Adrenal gland (tissue), 12 donors: ENCODE results near the gene SSR1. TPM values are rescaled to one million over a fixed set of nuclear protein-coding genes. Genes with fewer than 3 reads are reported as not detected.
A peak's percentile ranks its signal among the peaks of the same experiment; 100 is the strongest.

Experiments
- DNase-seq, 7 donors: peaks; one replicate each; pipeline ENCODE4 v3.0.0-alpha.2; 2019 to 2020
- H3K27ac ChIP-seq, 5 donors: fragments of 200-600 bp; sonication (generic) in 4 of 5; 1 replicate in 3 of 5; 2 replicates in 2 of 5; pipeline versions ENCODE4 v1.5.1 to v1.8.0; 2016 to 2020; ENCODE audit warnings: mild to moderate bottlenecking in 1 of 5
- H3K27me3 ChIP-seq: fragments of 200-600 bp; 2 replicates; pipeline ENCODE4 v1.8.0; 2021
- H3K36me3 ChIP-seq, 2 donors: fragments of 200-600 bp; replicated peaks in 1 of 2; 1 replicate in 1 of 2; 2 replicates in 1 of 2; pipeline versions ENCODE4 v1.5.1 to v1.8.0; 2018 to 2022
- H3K4me1 ChIP-seq, 2 donors: fragments of 200-600 bp; replicated peaks in 1 of 2; 1 replicate in 1 of 2; 2 replicates in 1 of 2; pipeline versions ENCODE4 v1.5.1 to v1.8.0; 2018 to 2021
- H3K4me3 ChIP-seq, 4 donors: fragments of 200-600 bp; sonication (generic) in 3 of 4; one replicate each; pipeline ENCODE4 v1.5.1; 2016 to 2018
- H3K9me3 ChIP-seq, 3 donors: fragments of 200-600 bp; sonication (generic) in 1 of 3; replicated peaks in 1 of 3; 1 replicate in 2 of 3; 2 replicates in 1 of 3; pipeline versions ENCODE4 v1.5.1 to v1.8.0; 2016 to 2021
- POLR2A ChIP-seq, 2 donors: fragments of 450-650 bp; IDR thresholded peaks; one replicate each; pipeline ENCODE4 v1.6.1; 2017; ENCODE audit warnings: antibody characterized with exemption in 2 of 2, mild to moderate bottlenecking in 2 of 2, moderate library complexity in 1 of 2
- WGBS, 4 donors: extraction: QIAGEN DNeasy Blood & Tissue Kit in 2 of 4; methylation state at CpG; one replicate each; pipeline versions ENCODE4 v1.1.5 to v1.1.7; 2013 to 2017; 5-methylcytosine and 5-hydroxymethylcytosine counted together
- intact Hi-C, 2 donors: fragments of 100-400 bp; cut with DNase I; formaldehyde crosslinking; loops; one replicate each; pipeline versions ENCODE4 v1.14.1 to v1.15.0; 2022 to 2023
- polyA plus RNA-seq, 3 donors: library from polyadenylated mRNA; stranded (reverse); fragments of 200-250 nt in 2 of 3; fragments of 350-450 nt in 1 of 3; fragmentation: Illumina TruSeq in 1 of 3; extraction: RNeasy Lipid Tissue Mini Kit (QIAGEN cat#74804) in 1 of 3; gene quantifications; one replicate each; pipeline ENCODE4 v1.2.3, GENCODE V29; 2013 to 2014
- total RNA-seq, 9 donors: library from RNA; depleted of rRNA in 4 of 9; stranded (reverse); fragments of >200 nt in 4 of 9; fragments of 120-200 nt in 1 of 9; fragmentation: NEBNext Ultra II Directional in 1 of 9; extraction: Animal tissue kit (Norgen Biotek cat#: 25700) in 1 of 9; gene quantifications; one replicate each; pipeline versions ENCODE4 v1.1.0 to v1.2.4, GENCODE V29; 2013 to 2023
- TF ChIP-seq, protein P1 (sequence below), 6 experiments: fragments of 450-650 bp in 4 of 6; fragments of 200-600 bp in 2 of 6; sonication (generic) in 1 of 6; IDR thresholded peaks; 1 replicate in 5 of 6; 2 replicates in 1 of 6; pipeline versions ENCODE4 v1.5.1 to v1.8.0; 2016 to 2021; ENCODE audit warnings: antibody characterized with exemption in 6 of 6, mild to moderate bottlenecking in 2 of 6, moderate library complexity in 1 of 6
- donor health status: healthy with polysubstance abuse.
- donor health status: Bipolar disorder and iron deficiency.
- donor health status: DM: yes; HTN: yes; CAD: no.
- donor health status: DM: no; HTN: no; CAD: no.
- donor health status: DM: no; HTN: no; CAD: no.
- donor health status: DM: yes; HTN: yes; CAD: no.

Gene SSR1
- total and polyA plus RNA-seq, 12 donors, result 9.7 to 281 (median 96.3) TPM

DNA sequence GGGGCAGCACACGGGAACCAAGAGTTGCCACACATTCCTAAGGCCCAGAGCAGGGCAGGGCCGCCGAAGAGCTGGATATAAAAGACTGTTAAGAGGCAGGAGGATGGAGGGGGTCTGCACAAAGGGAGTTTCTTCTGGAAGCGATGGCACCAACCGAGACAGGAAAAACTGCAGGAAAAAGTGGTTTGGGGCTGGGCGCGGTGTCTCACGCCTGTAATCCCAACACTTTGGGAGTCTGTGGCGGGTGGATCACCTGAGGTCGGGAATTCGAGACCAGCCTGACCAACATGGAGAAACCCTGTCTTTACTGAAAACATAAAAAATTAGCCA is 41.8 kb downstream of the SSR1 start:
- peaks cover 0 to 6% of the 10 kb centered on the region in 2 donors for H3K4me1 ChIP-seq

DNA sequence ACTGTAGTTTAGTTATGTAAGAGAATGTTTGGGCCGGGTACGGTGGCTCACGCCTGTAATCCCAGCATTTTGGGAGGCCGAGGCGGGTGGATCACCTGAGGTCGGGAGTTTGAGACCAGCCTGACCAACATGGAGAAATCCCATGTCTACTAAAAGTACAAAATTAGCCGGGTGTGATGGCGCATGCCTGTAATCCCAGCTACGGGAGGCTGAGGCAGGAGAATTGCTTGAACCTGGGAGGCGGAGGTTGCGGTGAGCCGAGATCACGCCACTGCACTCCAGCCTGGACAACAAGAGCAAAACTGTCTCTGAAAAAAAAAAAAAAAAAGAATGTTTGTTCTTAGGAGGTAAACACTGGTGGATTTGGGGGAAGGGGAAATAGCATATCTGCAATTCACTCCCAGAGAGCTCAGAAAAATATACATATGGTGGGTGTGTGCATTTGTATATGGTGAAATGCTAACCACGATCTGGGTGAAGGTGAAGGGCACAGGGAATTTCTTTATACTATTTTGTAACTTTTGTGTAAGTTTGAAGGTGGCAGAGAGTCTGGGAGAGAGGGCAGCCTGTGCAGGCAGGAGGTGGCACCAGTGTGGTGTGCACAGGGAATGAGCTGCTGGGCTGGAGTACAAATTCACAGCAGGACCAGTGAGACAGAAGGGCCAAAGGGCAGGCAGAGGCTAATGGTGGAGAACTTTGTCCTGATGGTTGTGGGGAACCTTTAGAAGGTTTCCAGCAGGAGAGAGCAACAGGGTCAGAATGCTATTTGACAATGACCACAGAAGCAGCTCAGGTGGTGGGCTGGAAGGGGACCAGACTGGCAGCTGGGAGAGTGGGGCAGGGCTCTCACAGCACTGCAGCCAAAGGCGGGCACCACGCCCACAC is 42.4 kb downstream of the SSR1 start:
- Histone ChIP-seq H3K27ac (no peak overlapping the region), H3K27me3 (no peaks in the 10 kb centered on the region), H3K9me3 (no peaks in the 10 kb centered on the region), H3K36me3 (no peaks in the 10 kb centered on the region), H3K4me3 (no peak overlapping the region), H3K4me1 (peaks cover 0 to 6% of the 10 kb centered on the region in 2 donors)
- TF ChIP-seq, protein P1, sequence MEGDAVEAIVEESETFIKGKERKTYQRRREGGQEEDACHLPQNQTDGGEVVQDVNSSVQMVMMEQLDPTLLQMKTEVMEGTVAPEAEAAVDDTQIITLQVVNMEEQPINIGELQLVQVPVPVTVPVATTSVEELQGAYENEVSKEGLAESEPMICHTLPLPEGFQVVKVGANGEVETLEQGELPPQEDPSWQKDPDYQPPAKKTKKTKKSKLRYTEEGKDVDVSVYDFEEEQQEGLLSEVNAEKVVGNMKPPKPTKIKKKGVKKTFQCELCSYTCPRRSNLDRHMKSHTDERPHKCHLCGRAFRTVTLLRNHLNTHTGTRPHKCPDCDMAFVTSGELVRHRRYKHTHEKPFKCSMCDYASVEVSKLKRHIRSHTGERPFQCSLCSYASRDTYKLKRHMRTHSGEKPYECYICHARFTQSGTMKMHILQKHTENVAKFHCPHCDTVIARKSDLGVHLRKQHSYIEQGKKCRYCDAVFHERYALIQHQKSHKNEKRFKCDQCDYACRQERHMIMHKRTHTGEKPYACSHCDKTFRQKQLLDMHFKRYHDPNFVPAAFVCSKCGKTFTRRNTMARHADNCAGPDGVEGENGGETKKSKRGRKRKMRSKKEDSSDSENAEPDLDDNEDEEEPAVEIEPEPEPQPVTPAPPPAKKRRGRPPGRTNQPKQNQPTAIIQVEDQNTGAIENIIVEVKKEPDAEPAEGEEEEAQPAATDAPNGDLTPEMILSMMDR (IDR thresholded peaks at IDR 0.05), result no peak
- TF ChIP-seq POLR2A (IDR thresholded peaks at IDR 0.05), result no peak
- peak in 1 of 7 donors; percentile 11 for DNase-seq
- WGBS, 4 donors, result 84 to 90% (median 89%) methylated on average over 16 of the region's 16 CpGs
- intact Hi-C loops, result loop anchor here in 1 of 2 donors (10.0 kb wide), 1 partner anchor 114 kb away; the partner anchor contains the start of genes CAGE1 and RIOK1

More for the DNA sequence above, 41.8 kb downstream of the SSR1 start:
- intact Hi-C loops, result loop anchor here in 1 of 2 donors (10.0 kb wide), 1 partner anchor 114 kb away; the partner anchor contains the start of genes CAGE1 and RIOK1
- peak in 1 of 7 donors; percentile 45 for DNase-seq
- no peaks in the 10 kb centered on the region for H3K36me3 ChIP-seq
- no peaks in the 10 kb centered on the region for H3K9me3 ChIP-seq
- WGBS, 4 donors, result 79 to 97% (median 92%) methylated on average over 11 of the region's 11 CpGs
- no peaks in the 10 kb centered on the region for H3K27me3 ChIP-seq
- TF ChIP-seq, protein P1 (IDR thresholded peaks at IDR 0.05), result no peak
- TF ChIP-seq POLR2A (IDR thresholded peaks at IDR 0.05), result no peak
- H3K27ac ChIP-seq, result no peak overlapping the region
- no peak overlapping the region for H3K4me3 ChIP-seq

DNA sequence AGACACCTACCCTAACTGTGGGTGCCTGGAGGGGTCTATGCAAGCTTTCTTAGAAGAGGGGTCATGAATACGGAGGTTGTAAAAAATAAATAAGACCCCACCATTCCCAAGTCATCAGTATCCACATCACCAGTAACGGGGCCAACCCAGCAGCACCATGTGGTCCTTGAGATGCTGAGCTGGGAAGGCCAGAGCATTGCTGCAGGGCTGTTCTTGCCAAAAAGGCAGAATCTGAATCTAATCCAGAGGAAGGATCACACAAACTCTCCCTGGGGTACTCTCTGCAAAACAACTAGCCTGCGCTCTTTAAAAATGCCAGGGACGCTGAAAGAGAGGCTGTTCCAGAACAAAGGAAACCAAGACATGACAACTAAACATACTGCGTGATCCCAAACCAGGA is 43.2 kb downstream of the SSR1 start:
- 79 to 84% (median 82%) methylated on average over 5 of the region's 5 CpGs for WGBS, 4 donors
- peaks cover 0 to 4% of the 10 kb centered on the region in 2 donors for H3K4me1 ChIP-seq
- intact Hi-C loops, result loop anchor here in 1 of 2 donors (10.0 kb wide), 1 partner anchor 115 kb away; the partner anchor contains the start of genes CAGE1 and RIOK1
- H3K9me3 ChIP-seq, result no peaks in the 10 kb centered on the region
- no peaks in the 10 kb centered on the region for H3K36me3 ChIP-seq
- DNase-seq, result peak in 1 of 7 donors; percentile 13
- no peak overlapping the region for H3K4me3 ChIP-seq
- TF ChIP-seq, protein P1 (IDR thresholded peaks at IDR 0.05), result no peak
- no peak for TF ChIP-seq POLR2A (IDR thresholded peaks at IDR 0.05)
- H3K27me3 ChIP-seq, result no peaks in the 10 kb centered on the region
- H3K27ac ChIP-seq, result no peak overlapping the region

DNA sequence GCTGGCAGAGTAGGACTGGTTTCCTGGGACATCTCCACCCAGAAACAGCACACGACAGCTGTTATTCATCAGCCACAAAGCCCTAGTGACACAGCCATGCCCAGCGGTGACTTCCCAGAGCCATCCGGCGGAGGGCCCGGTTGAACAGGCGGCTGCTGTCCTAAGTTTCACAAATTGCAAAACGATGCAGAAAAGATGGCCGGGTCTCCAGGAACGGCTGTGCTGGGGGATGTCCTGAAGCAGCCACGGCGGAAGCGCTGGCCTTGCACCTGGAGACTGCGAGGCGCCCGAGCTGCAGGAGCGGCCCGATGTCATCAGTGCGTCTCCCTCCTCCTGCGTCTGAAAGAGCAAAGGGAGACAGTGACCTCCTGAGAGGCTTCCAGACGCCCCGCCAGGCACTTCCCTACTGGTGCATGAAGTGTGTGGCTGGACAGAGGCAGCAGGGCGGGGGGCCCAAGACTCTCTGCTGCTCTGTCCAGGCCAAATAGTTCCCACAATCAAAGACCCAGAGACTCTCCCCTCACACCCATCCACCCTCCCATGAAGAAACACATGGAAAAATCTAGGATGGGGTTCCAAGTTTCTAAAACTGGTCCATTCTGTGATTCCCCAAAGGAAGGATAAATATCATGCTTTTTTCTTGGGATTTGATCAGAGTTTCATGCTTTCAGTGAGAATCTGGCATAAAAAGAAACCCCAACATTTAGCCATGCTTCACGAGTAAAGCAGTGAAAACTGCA is 44.0 kb downstream of the SSR1 start:
- TF ChIP-seq, protein P1 (IDR thresholded peaks at IDR 0.05), result no peak
- no peak for TF ChIP-seq POLR2A (IDR thresholded peaks at IDR 0.05)
- Histone ChIP-seq H3K9me3 (no peaks in the 10 kb centered on the region), H3K4me1 (no peaks in the 10 kb centered on the region), H3K36me3 (no peaks in the 10 kb centered on the region), H3K4me3 (no peak overlapping the region), H3K27ac (no peak overlapping the region), H3K27me3 (no peaks in the 10 kb centered on the region)
- intact Hi-C loops, result no loop called here
- WGBS, 4 donors, result 87 to 93% (median 92%) methylated on average over 4 to 23 of the region's 23 CpGs
- DNase-seq, result peak in 2 of 7 donors; percentile 24 to 44
